SK-N-SH treated with all-trans-retinoic acid at 6 μM for 48 hours (cell line): ENCODE measurements around the gene PSMA1.
"Not testable (repeated sequence)": the region's sequence is repeated elsewhere in the genome, so short reads cannot be mapped to it uniquely, and the experiment has no call there.

ENCODE experiments used
- ATAC-seq: fragments of 200-7000 bp; cut with Tn5 transposase; 3 replicates; pipeline ENCODE4 v1.9.1; 2020; ENCODE audit warnings: mild to moderate bottlenecking, moderate library complexity
- ARNTL ChIP-seq: fragments of 450-650 bp; formaldehyde crosslinking; IDR thresholded peaks from 2 replicates; pipeline ENCODE4 v1.5.0; 2020; ENCODE audit warnings: low read depth, mild to moderate bottlenecking, moderate library complexity, borderline replicate concordance
- BACH2 ChIP-seq: fragments of 250-450 bp; sonication (Bioruptor Pico); IDR thresholded peaks from 2 replicates; pipeline ENCODE4 v1.9.0; 2021; ENCODE audit warnings: mild to moderate bottlenecking, borderline replicate concordance
- CREB5 ChIP-seq: fragments of 250-450 bp; sonication (Bioruptor Pico); IDR thresholded peaks from 2 replicates; pipeline ENCODE4 v1.5.1; 2020; ENCODE audit warnings: low read depth, mild to moderate bottlenecking, moderate library complexity
- CSDC2 ChIP-seq: fragments of 250-450 bp; sonication (Bioruptor Pico); IDR thresholded peaks from 2 replicates; pipeline ENCODE4 v1.5.0; 2020; ENCODE audit warnings: mild to moderate bottlenecking, moderate library complexity
- CSRNP3 ChIP-seq: fragments of 250-450 bp; sonication (Bioruptor Pico); IDR thresholded peaks from 2 replicates; pipeline ENCODE4 v1.5.1; 2021; ENCODE audit warnings: mild to moderate bottlenecking, moderate library complexity
- ESRRG ChIP-seq: fragments of 250-450 bp; sonication (Bioruptor Pico); IDR thresholded peaks from 2 replicates; pipeline ENCODE4 v1.6.1; 2021; ENCODE audit warnings: mild to moderate bottlenecking
- GLIS3 ChIP-seq: fragments of 250-450 bp; sonication (Bioruptor Pico); IDR thresholded peaks from 2 replicates; pipeline ENCODE4 v1.5.0; 2020; ENCODE audit warnings: mild to moderate bottlenecking, moderate library complexity
- ISL1 ChIP-seq: fragments of 250-450 bp; sonication (Bioruptor Pico); IDR thresholded peaks from 2 replicates; pipeline ENCODE4 v2.1.2; 2022; ENCODE audit warnings: mild to moderate bottlenecking, moderate library complexity
- OSR1 ChIP-seq: fragments of 250-450 bp; sonication (Bioruptor Pico); IDR thresholded peaks from 2 replicates; pipeline ENCODE4 v1.8.0; 2022; ENCODE audit warnings: moderate library complexity, mild to moderate bottlenecking, inconsistent platforms
- PATZ1 ChIP-seq: fragments of 250-450 bp; sonication (Bioruptor Pico); IDR thresholded peaks from 2 replicates; pipeline ENCODE4 v1.8.0; 2020; ENCODE audit warnings: mild to moderate bottlenecking, moderate library complexity, borderline replicate concordance
- POU6F1 ChIP-seq: fragments of 250-450 bp; sonication (Bioruptor Pico); IDR thresholded peaks from 2 replicates; pipeline ENCODE4 v1.8.0; 2021; ENCODE audit warnings: low read depth, mild to moderate bottlenecking, moderate library complexity, borderline replicate concordance
- PPARA ChIP-seq: fragments of 250-450 bp; sonication (Bioruptor Pico); IDR thresholded peaks from 2 replicates; pipeline ENCODE4 v1.5.0; 2020; ENCODE audit warnings: mild to moderate bottlenecking, borderline replicate concordance
- RARB ChIP-seq: fragments of 250-450 bp; sonication (Bioruptor Pico); IDR thresholded peaks from 2 replicates; pipeline ENCODE4 v1.8.0; 2021; ENCODE audit warnings: mild to moderate bottlenecking, moderate library complexity
- SNAI2 ChIP-seq: fragments of 250-450 bp; sonication (Bioruptor Pico); IDR thresholded peaks from 2 replicates; pipeline ENCODE4 v1.5.0; 2020; ENCODE audit warnings: mild to moderate bottlenecking, moderate library complexity
- TCF4 ChIP-seq: fragments of 250-450 bp; sonication (Bioruptor Pico); IDR thresholded peaks from 2 replicates; pipeline ENCODE4 v1.8.0; 2021; ENCODE audit warnings: mild to moderate bottlenecking, moderate library complexity, borderline replicate concordance
- TOX ChIP-seq: fragments of 250-450 bp; sonication (Bioruptor Pico); IDR thresholded peaks from 2 replicates; pipeline ENCODE4 v1.8.0; 2021; ENCODE audit warnings: mild to moderate bottlenecking, moderate library complexity, borderline replicate concordance
- TSHZ2 ChIP-seq: fragments of 250-450 bp; sonication (Bioruptor Pico); IDR thresholded peaks from 2 replicates; pipeline ENCODE4 v1.5.0; 2020; ENCODE audit warnings: mild to moderate bottlenecking, moderate library complexity
- ZC3H10 ChIP-seq: fragments of 250-450 bp; sonication (Bioruptor Pico); IDR thresholded peaks from 2 replicates; pipeline ENCODE4 v1.5.1; 2021; ENCODE audit warnings: mild to moderate bottlenecking, moderate library complexity
- ZFP3 ChIP-seq: fragments of 250-450 bp; sonication (Bioruptor Pico); IDR thresholded peaks from 2 replicates; pipeline ENCODE4 v1.5.0; 2020; ENCODE audit warnings: mild to moderate bottlenecking, moderate library complexity
- ZFP30 ChIP-seq: fragments of 450-650 bp; formaldehyde crosslinking; IDR thresholded peaks from 2 replicates; pipeline ENCODE4 v1.5.0; 2022; ENCODE audit warnings: mild to moderate bottlenecking, moderate library complexity
- ZNF565 ChIP-seq: fragments of 450-650 bp; formaldehyde crosslinking; conservative IDR thresholded peaks from 2 replicates; pipeline ENCODE4 v1.5.0; 2020; ENCODE audit warnings: low read depth, mild to moderate bottlenecking, moderate library complexity
- ZNF70 ChIP-seq: fragments of 450-650 bp; formaldehyde crosslinking; IDR thresholded peaks from 2 replicates; pipeline ENCODE4 v1.5.0; 2020; ENCODE audit warnings: mild to moderate bottlenecking, moderate library complexity
- ZNF8 ChIP-seq: fragments of 450-650 bp; formaldehyde crosslinking; IDR thresholded peaks from 2 replicates; pipeline ENCODE4 v1.5.0; 2020; ENCODE audit warnings: mild to moderate bottlenecking, moderate library complexity

PSMA1 gene

GRCh38 chr11:14538926-14539554, 18.9 kb upstream of the PSMA1 start:
- TF ChIP-seq PPARA (CRISPR knock-in tag) (no peak), POU6F1 (no peak), ISL1 (CRISPR knock-in tag) (no peak), ZFP3 (CRISPR knock-in tag) (no peak)
- TF ChIP-seq, all 23 proteins: peak for 0
- no peak for ATAC-seq

- ATAC-seq = no peak
- TF ChIP-seq ZFP30 (CRISPR knock-in tag) (no peak), RARB (CRISPR knock-in tag) (no peak), ZNF565 (no peak), POU6F1 (no peak), TCF4 (CRISPR knock-in tag) (no peak), SNAI2 (CRISPR knock-in tag) (no peak), CREB5 (CRISPR knock-in tag) (no peak), ISL1 (CRISPR knock-in tag) (no peak), GLIS3 (no peak), BACH2 (no peak), TSHZ2 (no peak), CSRNP3 (CRISPR knock-in tag) (no peak), ZNF8 (CRISPR knock-in tag) (no peak), PPARA (CRISPR knock-in tag) (no peak), OSR1 (no peak), PATZ1 (CRISPR knock-in tag) (no peak), ARNTL (CRISPR knock-in tag) (no peak)
Measured at GRCh38 chr11:14538271-14538925, 18.2 kb upstream of the PSMA1 start.

- peak; percentile 70 for ATAC-seq
- no peak for TF ChIP-seq ZNF70 (CRISPR knock-in tag)
- no peak for TF ChIP-seq RARB (CRISPR knock-in tag)
- TF ChIP-seq PPARA (CRISPR knock-in tag) = no peak
- no peak for TF ChIP-seq ZFP3 (CRISPR knock-in tag)
- no peak for TF ChIP-seq GLIS3
- TF ChIP-seq TOX (CRISPR knock-in tag) = no peak
- TF ChIP-seq ESRRG (CRISPR knock-in tag) = no peak
- no peak for TF ChIP-seq TCF4 (CRISPR knock-in tag)
- no peak for TF ChIP-seq ZFP30 (CRISPR knock-in tag)
- no peak for TF ChIP-seq CSDC2 (CRISPR knock-in tag)
- TF ChIP-seq ZC3H10 (CRISPR knock-in tag) = no peak
- no peak for TF ChIP-seq ARNTL (CRISPR knock-in tag)
- no peak for TF ChIP-seq CREB5 (CRISPR knock-in tag)
- TF ChIP-seq BACH2 = no peak
- TF ChIP-seq, all 23 proteins: peak for 0
Measured at GRCh38 chr11:14537134-14537599, 17.0 kb upstream of the PSMA1 start.

- ATAC-seq = not testable (repeated sequence)
Measured at GRCh38 chr11:14535166-14535565, 15.0 kb upstream of the PSMA1 start.
